Stomach smooth muscle (tissue), 2 donors: Measurements from ENCODE around the gene ATP6V0A1.

Source experiments
- H3K27ac ChIP-seq: one replicate; pipeline ENCODE4 v1.7.0; 2013; ENCODE audit warnings: mild to moderate bottlenecking, low read length, inconsistent platforms
- H3K27me3 ChIP-seq, 2 donors: one replicate each; pipeline ENCODE4 v1.7.0; 2013; ENCODE audit warnings: low read length in 2 of 2; ENCODE audit not compliant: insufficient read depth in 2 of 2, control insufficient read depth in 1 of 2
- H3K36me3 ChIP-seq, 2 donors: one replicate each; pipeline ENCODE4 v1.7.0; 2013; ENCODE audit warnings: low read length in 2 of 2; ENCODE audit not compliant: control insufficient read depth in 2 of 2, insufficient read depth in 2 of 2
- H3K4me1 ChIP-seq: one replicate; pipeline ENCODE4 v1.7.0; 2013; ENCODE audit warnings: low read length; ENCODE audit not compliant: control insufficient read depth, insufficient read depth
- H3K4me3 ChIP-seq, 2 donors: one replicate each; pipeline ENCODE4 v1.7.0; 2013; ENCODE audit warnings: low read length in 2 of 2
- H3K9ac ChIP-seq, 2 donors: one replicate each; pipeline ENCODE4 v1.7.0; 2013; ENCODE audit warnings: low read length in 2 of 2, mild to moderate bottlenecking in 1 of 2
- H3K9me3 ChIP-seq, 2 donors: one replicate each; pipeline ENCODE4 v1.7.0; 2013; ENCODE audit warnings: low read length in 2 of 2; ENCODE audit not compliant: control insufficient read depth in 2 of 2
- donor health status: healthy.
- donor health status: Pancreatic carcinoma.

ATP6V0A1 gene

GRCh38 chr17:42519546-42520491 is 61.1 kb downstream of the ATP6V0A1 start:
- H3K27me3 ChIP-seq, result no peaks in the 10 kb centered on the region
- H3K4me3 ChIP-seq, result peak overlapping the region; percentile 34 to 41
- peak overlapping the region; percentile 100 for H3K27ac ChIP-seq
- peaks cover 74% of the 10 kb centered on the region for H3K4me1 ChIP-seq
- H3K36me3 ChIP-seq, result peaks cover 6 to 7% of the 10 kb centered on the region in 2 donors
- peak overlapping the region; percentile 61 to 84 for H3K9ac ChIP-seq
- no peaks in the 10 kb centered on the region for H3K9me3 ChIP-seq

GRCh38 chr17:42520540-42520951 is 61.9 kb downstream of the ATP6V0A1 start:
- Histone ChIP-seq H3K9ac (peak overlapping the region; percentile 61 to 74), H3K9me3 (no peaks in the 10 kb centered on the region), H3K4me1 (peaks cover 77% of the 10 kb centered on the region), H3K36me3 (peaks cover 6% of the 10 kb centered on the region in 2 donors), H3K4me3 (peak overlapping the region; percentile 34 to 47), H3K27me3 (no peaks in the 10 kb centered on the region), H3K27ac (peak overlapping the region; percentile 100)

- Histone ChIP-seq H3K27me3 (no peaks in the 10 kb centered on the region), H3K9ac (peak overlapping the region; percentile 61 to 74), H3K36me3 (peaks cover 6% of the 10 kb centered on the region in 2 donors), H3K4me3 (peak overlapping the region; percentile 21 to 47), H3K9me3 (no peaks in the 10 kb centered on the region), H3K27ac (peak overlapping the region; percentile 100), H3K4me1 (peaks cover 78% of the 10 kb centered on the region)
These were observed 62.4 kb downstream of the ATP6V0A1 start for GRCh38 chr17:42521036-42521435.

- H3K27ac ChIP-seq, result peak overlapping the region; percentile 100
- H3K27me3 ChIP-seq, result no peaks in the 10 kb centered on the region
- H3K36me3 ChIP-seq, result peaks cover 0 to 2% of the 10 kb centered on the region in 2 donors
- peak overlapping the region; percentile 61 to 74 for H3K9ac ChIP-seq
- H3K4me1 ChIP-seq, result peaks cover 74% of the 10 kb centered on the region
- H3K4me3 ChIP-seq, result peak overlapping the region; percentile 21 to 47
- H3K9me3 ChIP-seq, result no peaks in the 10 kb centered on the region
These were observed 63.1 kb downstream of the ATP6V0A1 start for GRCh38 chr17:42521666-42522262.

- Histone ChIP-seq H3K36me3 (peaks cover 0 to 2% of the 10 kb centered on the region in 2 donors), H3K4me1 (peaks cover 74% of the 10 kb centered on the region), H3K9ac (peak overlapping the region; percentile 61 to 74), H3K4me3 (peak overlapping the region in 1 of 2 donors; percentile 47), H3K27me3 (no peaks in the 10 kb centered on the region), H3K27ac (peak overlapping the region; percentile 100), H3K9me3 (no peaks in the 10 kb centered on the region)
These were observed 63.6 kb downstream of the ATP6V0A1 start for GRCh38 chr17:42522263-42522790.

GRCh38 chr17:42522798-42523278 is 64.2 kb downstream of the ATP6V0A1 start:
- peak overlapping the region; percentile 61 to 74 for H3K9ac ChIP-seq
- peak overlapping the region; percentile 100 for H3K27ac ChIP-seq
- H3K9me3 ChIP-seq, result no peaks in the 10 kb centered on the region
- H3K27me3 ChIP-seq, result no peaks in the 10 kb centered on the region
- peaks cover 72% of the 10 kb centered on the region for H3K4me1 ChIP-seq
- peak overlapping the region in 1 of 2 donors; percentile 47 for H3K4me3 ChIP-seq
- peaks cover 0 to 2% of the 10 kb centered on the region in 2 donors for H3K36me3 ChIP-seq

GRCh38 chr17:42525221-42525620 is 66.5 kb downstream of the ATP6V0A1 start:
- H3K9me3 ChIP-seq, result no peaks in the 10 kb centered on the region
- H3K4me1 ChIP-seq, result peaks cover 51% of the 10 kb centered on the region
- no peak overlapping the region for H3K9ac ChIP-seq
- H3K4me3 ChIP-seq, result no peak overlapping the region
- H3K36me3 ChIP-seq, result peaks cover 0 to 2% of the 10 kb centered on the region in 2 donors
- H3K27ac ChIP-seq, result no peak overlapping the region
- H3K27me3 ChIP-seq, result no peaks in the 10 kb centered on the region

- Histone ChIP-seq H3K27me3 (no peaks in the 10 kb centered on the region), H3K4me3 (no peak overlapping the region), H3K27ac (no peak overlapping the region), H3K36me3 (peaks cover 0 to 2% of the 10 kb centered on the region in 2 donors), H3K4me1 (peaks cover 50% of the 10 kb centered on the region), H3K9me3 (no peaks in the 10 kb centered on the region), H3K9ac (no peak overlapping the region)
These were observed 67.4 kb downstream of the ATP6V0A1 start for GRCh38 chr17:42526031-42526444.

GRCh38 chr17:42527932-42528331 is 69.3 kb downstream of the ATP6V0A1 start:
- Histone ChIP-seq H3K36me3 (no peaks in the 10 kb centered on the region), H3K4me1 (peaks cover 40% of the 10 kb centered on the region), H3K9me3 (no peaks in the 10 kb centered on the region), H3K27ac (no peak overlapping the region), H3K9ac (no peak overlapping the region), H3K27me3 (no peaks in the 10 kb centered on the region), H3K4me3 (no peak overlapping the region)

- Histone ChIP-seq H3K4me3 (no peak overlapping the region), H3K9ac (no peak overlapping the region), H3K9me3 (no peaks in the 10 kb centered on the region), H3K27me3 (no peaks in the 10 kb centered on the region), H3K36me3 (no peaks in the 10 kb centered on the region), H3K27ac (no peak overlapping the region), H3K4me1 (peaks cover 36% of the 10 kb centered on the region)
These were observed 70.4 kb downstream of the ATP6V0A1 start for GRCh38 chr17:42529061-42529460.
